AG04449 (cell line): ENCODE data around the gene HOXA10.

Source experiments
- CTCF ChIA-PET: fragments of 350-600 bp; formaldehyde crosslinking; extraction: SDS; loops from one replicate; lab custom pipeline; 2021; ENCODE audit warnings: antibody characterized with exemption; lab: Yijun Ruan, JAX
- POLR2A ChIA-PET: fragments of 400-600, 350-600 bp; formaldehyde crosslinking; extraction: SDS; loops from one replicate; lab custom pipeline; 2020; ENCODE audit warnings: antibody characterized with exemption, inconsistent platforms; lab: Yijun Ruan, JAX
- DNase-seq: peaks from one replicate; pipeline ENCODE4 v3.0.0-alpha.2; 2010; ENCODE audit warnings: low read depth, low spot score
- H3K4me3 ChIP-seq: 2 replicates; pipeline ENCODE4 v1.5.1; 2011; ENCODE audit warnings: low read depth, mild to moderate bottlenecking, control low read depth, low read length
- TF ChIP-seq, protein P1 (sequence below): IDR thresholded peaks from one replicate; pipeline ENCODE4 v1.5.1; 2011; ENCODE audit warnings: mild to moderate bottlenecking, moderate library complexity, low read length, control low read depth, inconsistent platforms; ENCODE audit not compliant: insufficient read depth; ENCODE audit errors: missing control alignments

The HOXA10 gene

DNA sequence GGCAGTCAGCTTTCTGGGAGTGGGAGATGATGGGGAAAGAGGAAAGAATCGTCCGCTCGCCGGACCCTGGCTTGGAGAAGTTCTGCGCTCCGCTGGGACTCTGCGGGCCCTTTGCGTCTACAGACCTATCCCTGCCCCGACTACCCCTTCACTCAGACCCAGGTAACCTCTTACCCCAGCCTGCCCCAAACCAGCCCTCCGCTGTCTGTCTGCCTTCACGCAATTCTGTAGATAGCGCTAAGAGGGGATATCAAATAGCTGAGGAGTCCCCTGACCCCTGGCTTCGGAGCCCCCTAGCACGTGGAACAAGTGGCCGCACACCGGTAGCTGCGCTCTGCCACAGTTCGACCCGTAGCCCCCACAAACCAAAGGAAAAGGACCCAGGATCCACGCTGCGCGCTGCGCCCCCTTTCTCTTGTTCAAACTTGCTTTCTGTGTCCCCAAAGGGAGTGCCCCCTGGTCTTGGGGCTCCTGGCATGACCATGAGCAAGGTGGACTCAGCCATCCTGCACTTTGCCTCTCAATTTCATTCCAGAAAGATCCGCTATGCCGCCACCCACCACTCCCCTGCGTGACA, 50.6 kb downstream of the HOXA10 start:
- ChIA-PET CTCF (no interaction called here), POLR2A (interaction anchor here (0.6 kb wide), 1 partner anchor 14 kb away, joined by 3 read pairs; no protein-coding TSS in a partner anchor)
- TF ChIP-seq, protein P1, sequence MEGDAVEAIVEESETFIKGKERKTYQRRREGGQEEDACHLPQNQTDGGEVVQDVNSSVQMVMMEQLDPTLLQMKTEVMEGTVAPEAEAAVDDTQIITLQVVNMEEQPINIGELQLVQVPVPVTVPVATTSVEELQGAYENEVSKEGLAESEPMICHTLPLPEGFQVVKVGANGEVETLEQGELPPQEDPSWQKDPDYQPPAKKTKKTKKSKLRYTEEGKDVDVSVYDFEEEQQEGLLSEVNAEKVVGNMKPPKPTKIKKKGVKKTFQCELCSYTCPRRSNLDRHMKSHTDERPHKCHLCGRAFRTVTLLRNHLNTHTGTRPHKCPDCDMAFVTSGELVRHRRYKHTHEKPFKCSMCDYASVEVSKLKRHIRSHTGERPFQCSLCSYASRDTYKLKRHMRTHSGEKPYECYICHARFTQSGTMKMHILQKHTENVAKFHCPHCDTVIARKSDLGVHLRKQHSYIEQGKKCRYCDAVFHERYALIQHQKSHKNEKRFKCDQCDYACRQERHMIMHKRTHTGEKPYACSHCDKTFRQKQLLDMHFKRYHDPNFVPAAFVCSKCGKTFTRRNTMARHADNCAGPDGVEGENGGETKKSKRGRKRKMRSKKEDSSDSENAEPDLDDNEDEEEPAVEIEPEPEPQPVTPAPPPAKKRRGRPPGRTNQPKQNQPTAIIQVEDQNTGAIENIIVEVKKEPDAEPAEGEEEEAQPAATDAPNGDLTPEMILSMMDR = no peak
- DNase-seq = no peak
- no peak overlapping the region for H3K4me3 ChIP-seq

- ChIA-PET CTCF (no interaction called here), POLR2A (no interaction called here)
- TF ChIP-seq, protein P1 = no peak
- no peak overlapping the region for H3K4me3 ChIP-seq
- DNase-seq = no peak
Observed at GRCh38 chr7:27123007-27123476, 51.1 kb downstream of the HOXA10 start.

GRCh38 chr7:27122077-27122910, 51.8 kb downstream of the HOXA10 start:
- ChIA-PET CTCF (interaction anchor here (1.2 kb wide), 1 partner anchor 9 kb away, joined by 3 read pairs; the partner anchor contains the start of gene HOXA4), POLR2A (no interaction called here)
- DNase-seq = no peak
- TF ChIP-seq, protein P1 = no peak
- H3K4me3 ChIP-seq = no peak overlapping the region

DNA sequence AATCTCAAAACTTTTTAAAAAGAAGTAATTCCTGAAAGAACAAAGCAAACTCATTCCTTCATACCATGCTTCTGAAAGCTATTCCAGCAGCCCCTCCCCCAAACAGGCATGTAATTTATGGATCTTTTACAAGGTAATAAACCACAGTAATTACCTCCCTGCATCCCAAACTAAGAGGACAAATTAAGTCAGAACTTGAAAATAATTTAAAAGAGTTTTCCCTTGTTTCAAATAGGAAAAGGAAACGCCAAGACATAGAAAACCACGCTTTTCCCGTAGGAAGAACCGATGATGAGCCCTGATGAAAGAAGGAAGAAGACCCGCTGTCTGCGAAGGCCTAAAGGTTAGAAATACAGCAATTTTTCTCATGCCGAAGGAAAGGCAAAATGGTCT, 52.4 kb downstream of the HOXA10 start:
- no peak overlapping the region for H3K4me3 ChIP-seq
- no peak for DNase-seq
- TF ChIP-seq, protein P1 = no peak
- CTCF ChIA-PET = interaction anchor here (1.2 kb wide), 1 partner anchor 9 kb away, joined by 3 read pairs; the partner anchor contains the start of gene HOXA4
- POLR2A ChIA-PET = no interaction called here
